ENCODE data around the gene PDE10A.

GRCh38 chr6:165665384-165665672 lies 2.3 kb upstream of the PDE10A start:
- TF ChIP-seq CTCF (IDR thresholded peaks at IDR 0.05; ENCODE audit: control extremely low read depth in 1 of 3, insufficient read depth in 1 of 3, low read depth in 1 of 3, low read length in 3 of 3) (no peak), TAF1 (IDR thresholded peaks at IDR 0.05; ENCODE audit: low read depth, low read length) (no peak), SAP30 (IDR thresholded peaks at IDR 0.05; ENCODE audit: insufficient read depth, insufficient replicate concordance, low read length) (no peak), POLR2A (IDR thresholded peaks at IDR 0.05; ENCODE audit: control extremely low read depth in 1 of 2, low read depth in 2 of 2, low read length in 2 of 2) (no peak), EZH2 (IDR thresholded peaks at IDR 0.05; ENCODE audit: low read depth, low read length, severe bottlenecking) (no peak), POU5F1 (IDR thresholded peaks at IDR 0.05; ENCODE audit: low read depth, low read length) (no peak), CHD1 (IDR thresholded peaks at IDR 0.05; ENCODE audit: low read depth, low read length) (no peak), NRF1 (IDR thresholded peaks at IDR 0.05; ENCODE audit: low read depth, low read length) (no peak), KDM1A (IDR thresholded peaks at IDR 0.05; ENCODE audit: borderline replicate concordance, low read length) (no peak)
